NB4 (cell line): ENCODE results near the gene PLEKHG1.

Experiments used
- CTCF ChIP-seq: IDR thresholded peaks from one replicate; pipeline ENCODE4 v1.5.1; 2012; ENCODE audit warnings: low read depth, low read length
- POLR2A ChIP-seq: IDR thresholded peaks from 2 replicates; pipeline ENCODE4 v1.6.1; 2011; ENCODE audit warnings: mild to moderate bottlenecking; ENCODE audit not compliant: insufficient read length; ENCODE audit errors: extremely low read depth

GRCh38 chr6:150590446-150590845, 9.2 kb upstream of the PLEKHG1 start:
- TF ChIP-seq CTCF (no peak), POLR2A (no peak)
